Tibial nerve (tissue), 4 donors: ENCODE measurements around the gene ASAP3.

Experiments used
- EP300 ChIP-seq, 2 donors: sonication (generic); formaldehyde crosslinking; IDR thresholded peaks; one replicate each; pipeline ENCODE4 v1.6.1; 2017; ENCODE audit warnings: antibody characterized with exemption in 2 of 2, mild to moderate bottlenecking in 1 of 2
- POLR2A ChIP-seq, 2 donors: fragments of 450-650 bp; IDR thresholded peaks; one replicate each; pipeline ENCODE4 v1.6.1; 2017; ENCODE audit warnings: antibody characterized with exemption in 2 of 2, mild to moderate bottlenecking in 2 of 2, moderate library complexity in 2 of 2
- TF ChIP-seq, protein P1 (sequence below), 5 experiments: fragments of 200-600 bp in 3 of 5; fragments of 450-650 bp in 2 of 5; sonication (generic) in 3 of 5; IDR thresholded peaks; one replicate each; pipeline ENCODE4 v1.5.1; 2016 to 2019; ENCODE audit warnings: antibody characterized with exemption in 5 of 5, mild to moderate bottlenecking in 3 of 5, moderate library complexity in 2 of 5

GRCh38 chr1:23384312-23385058 lies 99.5 kb downstream of the ASAP3 start:
- TF ChIP-seq POLR2A (IDR thresholded peaks at IDR 0.05) = no peak
- TF ChIP-seq, protein P1, sequence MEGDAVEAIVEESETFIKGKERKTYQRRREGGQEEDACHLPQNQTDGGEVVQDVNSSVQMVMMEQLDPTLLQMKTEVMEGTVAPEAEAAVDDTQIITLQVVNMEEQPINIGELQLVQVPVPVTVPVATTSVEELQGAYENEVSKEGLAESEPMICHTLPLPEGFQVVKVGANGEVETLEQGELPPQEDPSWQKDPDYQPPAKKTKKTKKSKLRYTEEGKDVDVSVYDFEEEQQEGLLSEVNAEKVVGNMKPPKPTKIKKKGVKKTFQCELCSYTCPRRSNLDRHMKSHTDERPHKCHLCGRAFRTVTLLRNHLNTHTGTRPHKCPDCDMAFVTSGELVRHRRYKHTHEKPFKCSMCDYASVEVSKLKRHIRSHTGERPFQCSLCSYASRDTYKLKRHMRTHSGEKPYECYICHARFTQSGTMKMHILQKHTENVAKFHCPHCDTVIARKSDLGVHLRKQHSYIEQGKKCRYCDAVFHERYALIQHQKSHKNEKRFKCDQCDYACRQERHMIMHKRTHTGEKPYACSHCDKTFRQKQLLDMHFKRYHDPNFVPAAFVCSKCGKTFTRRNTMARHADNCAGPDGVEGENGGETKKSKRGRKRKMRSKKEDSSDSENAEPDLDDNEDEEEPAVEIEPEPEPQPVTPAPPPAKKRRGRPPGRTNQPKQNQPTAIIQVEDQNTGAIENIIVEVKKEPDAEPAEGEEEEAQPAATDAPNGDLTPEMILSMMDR (IDR thresholded peaks at IDR 0.05) = no peak
- TF ChIP-seq EP300 (IDR thresholded peaks at IDR 0.05) = no peak
